HG03439 (cell line): ENCODE results near the gene PLPP6.
"Not testable (repeated sequence)": the region's sequence is repeated elsewhere in the genome, so short reads cannot be mapped to it uniquely, and the experiment has no call there.

ENCODE experiments used
- ATAC-seq: cut with Tn5 transposase; IDR thresholded peaks from one replicate; pipeline ENCODE4 v1.9.1; 2021; ENCODE audit warnings: mild to moderate bottlenecking, moderate library complexity; ENCODE audit not compliant: unreplicated experiment

Gene PLPP6

DNA sequence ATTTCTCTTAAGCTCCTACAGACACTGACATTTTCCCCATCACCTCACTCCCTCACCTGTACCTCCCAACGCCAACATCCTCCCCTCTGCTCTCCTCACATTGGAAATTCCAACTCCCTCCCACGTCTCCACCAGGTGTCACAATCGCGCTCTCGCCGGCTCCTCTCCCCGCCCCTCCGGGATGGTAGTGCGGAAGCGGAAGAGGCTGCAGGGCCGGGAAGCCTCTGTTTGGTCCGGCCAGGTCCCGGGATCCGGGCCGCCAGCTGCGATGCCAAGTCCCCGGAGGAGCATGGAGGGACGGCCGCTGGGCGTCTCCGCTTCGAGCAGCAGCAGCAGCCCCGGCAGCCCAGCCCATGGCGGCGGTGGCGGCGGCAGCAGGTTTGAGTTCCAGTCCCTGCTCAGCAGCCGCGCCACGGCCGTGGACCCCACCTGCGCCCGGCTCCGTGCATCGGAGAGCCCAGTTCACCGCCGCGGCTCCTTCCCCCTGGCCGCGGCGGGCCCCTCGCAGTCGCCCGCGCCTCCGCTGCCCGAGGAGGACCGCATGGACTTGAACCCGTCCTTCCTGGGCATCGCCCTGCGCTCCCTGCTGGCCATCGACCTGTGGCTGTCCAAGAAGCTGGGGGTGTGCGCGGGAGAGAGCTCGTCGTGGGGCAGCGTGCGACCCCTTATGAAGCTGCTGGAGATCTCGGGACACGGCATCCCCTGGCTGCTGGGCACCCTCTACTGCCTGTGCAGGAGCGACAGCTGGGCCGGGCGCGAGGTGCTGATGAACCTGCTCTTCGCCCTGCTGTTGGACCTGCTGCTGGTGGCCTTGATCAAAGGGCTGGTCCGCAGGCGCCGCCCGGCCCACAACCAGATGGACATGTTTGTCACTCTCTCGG is at the start of gene PLPP6:
PLPP6 (plus strand) TSS at position 187 of the 881 bp plus-strand sequence; CDS start at position 269, 82 bp downstream.
- ATAC-seq, result peak; percentile 80

DNA sequence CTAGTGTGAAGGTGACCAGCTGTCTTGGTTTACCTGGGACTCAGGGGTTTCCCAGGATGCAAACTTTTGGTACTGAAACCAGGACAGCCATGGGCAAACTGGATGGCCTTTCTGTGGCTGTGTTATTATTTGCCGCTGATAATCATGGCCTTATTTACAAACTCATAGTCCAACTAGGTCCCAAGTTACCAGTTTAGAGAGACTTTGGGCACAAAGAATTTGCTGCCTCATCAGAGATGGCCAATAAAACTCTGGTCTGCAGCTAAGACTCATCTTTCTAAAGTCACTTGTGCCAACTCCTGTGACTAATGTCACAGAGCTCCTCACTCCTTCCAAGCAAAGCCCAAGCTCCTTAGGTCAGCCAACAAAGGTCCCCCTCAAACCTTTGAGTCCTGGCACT is 47.5 kb upstream of the PLPP6 start:
- ATAC-seq, result no peak

- no peak for ATAC-seq
Measured at GRCh38 chr9:4615251-4615650, 46.8 kb upstream of the PLPP6 start.

DNA sequence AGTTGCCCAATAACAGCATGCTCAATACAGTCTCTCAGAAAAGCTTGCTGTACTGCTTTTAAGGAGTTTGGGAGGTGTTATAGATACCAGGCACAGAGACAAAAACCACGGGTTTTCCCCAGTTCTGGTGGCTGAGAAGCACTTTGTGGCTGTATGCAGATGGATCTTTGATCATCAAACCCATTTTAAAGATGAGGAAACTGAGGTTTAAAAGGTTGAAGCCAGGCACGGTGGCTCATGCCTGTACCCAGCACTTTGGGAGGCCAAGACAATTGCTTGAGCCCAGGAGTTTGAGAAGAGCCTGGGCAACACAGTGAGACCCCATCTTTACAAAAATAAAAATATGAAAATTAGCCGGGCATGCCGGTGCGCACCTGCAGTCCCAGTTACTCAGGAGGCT is 46.3 kb upstream of the PLPP6 start:
- ATAC-seq, result no peak

GRCh38 chr9:4617752-4618151 is 44.3 kb upstream of the PLPP6 start:
- no peak for ATAC-seq

GRCh38 chr9:4618700-4619099 is 43.4 kb upstream of the PLPP6 start:
- ATAC-seq, result no peak

DNA sequence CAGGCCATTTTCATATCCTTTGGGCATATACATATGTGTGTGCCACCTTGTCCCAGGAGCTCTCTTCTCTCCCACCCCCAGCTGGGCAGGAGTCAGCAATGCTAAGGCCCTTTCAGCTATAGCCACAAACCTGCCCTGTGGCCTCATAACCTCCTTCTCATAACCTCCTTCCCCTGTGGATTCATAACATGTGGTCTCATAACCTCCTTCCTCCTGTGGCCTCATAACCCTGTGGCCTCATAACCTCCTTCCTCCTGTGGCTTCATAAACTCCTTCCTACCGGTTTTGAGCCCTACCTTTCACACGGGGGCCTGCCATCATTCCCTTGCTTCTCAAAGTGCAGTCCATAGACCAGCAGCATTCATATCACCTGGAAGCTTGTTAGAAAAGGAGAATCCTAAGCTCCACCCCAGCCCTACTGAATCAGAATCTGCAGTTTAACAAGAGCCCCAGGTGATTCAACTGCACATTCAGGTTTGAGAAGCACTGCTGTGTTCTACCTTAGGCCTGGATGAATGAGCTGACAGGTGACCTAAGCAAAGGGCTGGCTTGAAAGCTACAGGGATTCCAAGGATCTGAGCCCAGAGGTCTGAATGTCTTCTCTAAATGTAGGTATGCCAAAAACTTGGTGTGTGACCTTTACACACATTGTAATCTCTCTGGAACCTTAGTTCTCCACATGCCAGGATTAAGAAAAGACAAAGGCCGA is 41.9 kb upstream of the PLPP6 start:
- ATAC-seq, result no peak

- ATAC-seq, result no peak
Measured at GRCh38 chr9:4620881-4621555, 41.1 kb upstream of the PLPP6 start.

DNA sequence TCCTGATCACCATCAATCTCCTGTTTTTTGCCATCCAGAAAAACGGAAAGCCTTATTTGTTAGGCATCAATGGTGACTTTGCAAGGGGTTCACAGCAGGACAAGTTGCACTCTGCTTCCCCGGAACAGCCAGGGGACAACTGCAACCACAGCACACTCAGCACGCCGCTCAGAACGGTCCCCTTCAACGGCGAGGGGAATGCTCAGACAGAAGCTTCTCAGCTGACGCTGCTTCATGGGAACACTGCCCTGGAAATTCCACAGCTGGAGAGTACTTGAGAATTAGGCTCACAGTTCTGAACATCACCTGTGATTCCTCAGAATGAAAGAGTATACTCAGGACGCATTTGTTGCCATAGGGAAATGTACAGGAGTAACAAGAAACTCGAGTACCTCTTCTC is 40.1 kb upstream of the PLPP6 start:
- no peak for ATAC-seq

DNA sequence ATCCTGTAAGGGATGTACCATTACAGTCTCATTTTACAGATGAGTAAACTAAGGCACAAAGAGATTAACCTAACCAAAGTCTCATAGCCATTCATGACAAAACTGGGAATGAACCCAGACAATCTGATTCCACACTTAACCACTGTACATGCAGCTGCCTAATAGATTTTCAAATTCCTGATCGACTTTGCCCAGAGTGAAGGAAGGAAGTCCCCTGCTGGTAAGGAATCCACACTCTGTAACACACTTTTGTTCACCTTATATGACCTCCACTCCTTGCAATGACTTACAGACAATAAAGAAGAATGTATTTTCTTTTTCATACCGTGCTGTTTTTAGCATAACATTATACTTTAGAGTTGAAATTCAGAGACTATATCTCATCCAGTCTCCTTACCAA is 31.3 kb upstream of the PLPP6 start:
- no peak for ATAC-seq

DNA sequence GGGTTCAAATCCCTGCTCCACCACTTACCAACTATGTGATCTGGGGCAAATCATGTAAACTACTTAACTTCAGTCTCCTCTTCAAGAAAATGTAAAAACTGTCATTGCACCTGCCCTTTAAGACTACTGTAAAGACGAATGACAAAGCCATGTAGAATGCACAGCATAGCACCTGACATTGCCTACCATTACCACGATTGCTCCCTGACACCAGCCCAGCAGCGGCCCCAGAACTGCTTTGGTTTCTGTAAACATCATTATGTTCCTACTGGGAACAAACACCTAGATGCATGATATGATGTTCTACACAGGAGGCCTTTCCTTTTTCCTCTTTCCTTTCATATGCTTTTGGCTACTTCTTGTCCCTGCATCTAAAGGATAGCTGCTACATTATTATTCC is 23.1 kb upstream of the PLPP6 start:
- ATAC-seq, result no peak

DNA sequence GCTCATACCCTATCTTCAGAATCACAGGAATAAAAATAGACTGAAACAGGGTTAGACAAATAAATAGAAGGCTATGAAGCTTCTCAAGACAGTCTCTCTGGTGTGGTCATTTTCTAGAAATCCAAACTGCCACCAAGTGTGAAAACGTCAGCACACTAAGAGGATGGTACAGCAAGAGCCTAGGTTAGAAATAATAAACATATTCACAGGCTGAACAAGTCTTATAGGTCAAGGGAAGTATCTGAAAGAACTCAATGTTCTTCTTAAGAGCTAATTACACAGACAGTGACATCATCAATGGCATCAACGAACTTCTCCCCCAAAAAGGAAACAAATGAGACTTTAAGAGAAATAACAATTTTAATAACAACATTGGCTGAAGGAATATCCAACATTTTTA is 22.7 kb upstream of the PLPP6 start:
- no peak for ATAC-seq

- no peak for ATAC-seq
Measured at GRCh38 chr9:4640027-4640426, 22.1 kb upstream of the PLPP6 start.

GRCh38 chr9:4642351-4642750 is 19.7 kb upstream of the PLPP6 start:
- ATAC-seq, result no peak

GRCh38 chr9:4654084-4654483 is 8.0 kb upstream of the PLPP6 start:
- ATAC-seq, result no peak

DNA sequence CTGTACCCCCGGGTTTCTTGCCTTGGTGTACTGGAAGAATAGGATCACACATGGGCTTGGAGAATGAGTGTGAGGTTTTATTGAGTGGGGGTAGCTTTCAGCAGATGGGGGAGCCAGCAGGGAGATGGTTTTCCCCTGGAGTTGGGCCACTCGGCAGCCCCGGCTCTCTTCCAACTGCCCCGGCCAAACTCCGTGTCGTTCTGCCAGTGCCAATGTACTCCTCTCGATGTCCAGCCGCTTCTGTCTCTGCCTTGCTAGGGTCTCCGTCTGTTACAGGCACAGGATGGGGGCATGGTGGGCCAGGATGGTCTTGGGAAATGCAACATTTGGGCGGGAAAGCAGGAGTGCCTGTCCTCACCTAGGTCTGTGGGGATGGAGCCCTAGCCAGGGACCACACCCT is 7.6 kb upstream of the PLPP6 start:
- ATAC-seq, result no peak

DNA sequence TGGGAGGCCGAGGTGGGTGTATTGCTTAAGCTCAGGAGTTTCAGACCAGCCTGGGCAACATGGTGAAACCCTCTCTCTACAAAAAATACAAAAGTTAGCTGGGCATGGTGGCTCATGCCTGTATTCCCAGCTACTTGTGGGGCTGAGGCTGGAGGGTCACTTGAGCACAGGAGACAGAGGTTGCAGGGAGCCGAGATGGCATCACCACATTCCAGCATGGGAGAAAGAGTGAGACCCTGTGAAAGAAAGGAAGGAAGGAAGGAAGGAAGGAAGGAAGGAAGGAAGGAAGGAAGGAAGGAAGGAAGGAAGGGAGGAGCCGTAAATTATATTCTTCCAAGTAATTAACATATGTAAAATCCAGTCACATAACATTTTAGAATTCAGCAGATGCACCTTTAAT is 5.9 kb upstream of the PLPP6 start:
- ATAC-seq, result not testable (repeated sequence)

DNA sequence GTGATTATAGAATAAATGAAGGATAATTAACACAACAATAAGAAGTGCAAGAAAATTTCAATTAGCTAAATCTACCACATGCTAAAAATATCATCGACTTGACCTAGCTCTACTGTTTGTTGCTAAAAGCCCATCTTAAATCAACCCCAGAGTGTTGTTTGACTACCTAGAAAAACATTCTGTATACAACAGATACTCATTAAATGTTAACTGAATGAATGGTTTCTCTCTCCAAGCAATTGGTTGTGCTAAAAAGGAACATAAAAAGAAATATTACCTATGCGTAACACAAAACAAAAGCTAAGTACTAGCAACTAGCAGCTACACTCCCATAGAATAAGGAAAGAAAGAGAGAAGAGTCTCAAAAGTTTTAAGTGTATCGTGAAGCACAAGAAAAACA is 5.5 kb upstream of the PLPP6 start:
- ATAC-seq, result no peak

DNA sequence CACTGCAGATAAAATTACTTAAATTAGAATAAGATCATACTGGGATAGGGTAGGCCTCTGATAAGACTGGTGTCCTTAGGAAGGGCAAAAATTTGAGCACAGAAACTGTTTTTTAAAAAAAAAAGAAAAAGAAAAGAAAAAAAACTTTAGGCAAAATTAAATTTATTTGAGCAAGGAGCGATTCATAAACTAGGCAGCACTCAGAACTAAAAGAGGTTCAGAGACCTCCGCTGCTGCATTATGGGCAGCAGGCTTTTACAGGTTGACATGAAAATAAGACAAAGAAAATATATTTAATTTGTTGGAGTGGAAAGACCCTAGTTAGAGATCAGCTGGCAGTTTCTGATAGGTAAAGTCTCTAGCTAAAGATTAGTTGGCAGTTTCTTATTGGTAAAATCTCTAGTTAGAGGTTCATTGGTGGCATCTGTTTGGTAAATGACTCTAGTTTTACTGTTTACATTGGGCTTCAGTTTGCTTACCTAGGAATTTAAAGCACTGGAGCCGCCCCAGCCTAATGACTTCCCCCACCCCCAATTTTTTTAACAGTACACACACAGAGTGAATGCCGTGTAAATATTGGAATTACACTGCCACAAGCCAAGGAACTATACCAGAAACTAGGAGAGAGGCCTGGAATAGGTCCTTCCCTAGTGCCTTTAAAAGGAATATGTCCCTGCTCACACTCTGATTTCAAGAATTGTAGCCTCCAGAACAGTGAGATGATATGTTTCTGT is 4.5 kb upstream of the PLPP6 start:
- no peak for ATAC-seq

DNA sequence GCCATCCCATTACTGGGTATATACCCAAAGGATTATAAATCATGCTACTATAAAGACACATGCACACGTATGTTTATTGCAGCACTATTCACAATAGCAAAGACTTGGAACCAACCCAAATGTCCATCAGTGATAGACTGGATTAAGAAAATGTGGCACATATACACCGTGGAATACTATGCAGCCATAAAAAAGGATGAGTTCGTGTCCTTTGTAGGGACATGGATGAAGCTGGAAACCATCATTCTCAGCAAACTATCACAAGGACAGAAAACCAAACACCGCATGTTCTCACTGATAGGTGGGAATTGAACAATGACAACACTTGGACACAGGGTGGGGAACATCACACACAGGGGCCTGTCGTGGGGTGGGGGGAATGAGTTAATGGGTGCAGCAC is 1.4 kb upstream of the PLPP6 start:
- ATAC-seq, result not testable (repeated sequence)

DNA sequence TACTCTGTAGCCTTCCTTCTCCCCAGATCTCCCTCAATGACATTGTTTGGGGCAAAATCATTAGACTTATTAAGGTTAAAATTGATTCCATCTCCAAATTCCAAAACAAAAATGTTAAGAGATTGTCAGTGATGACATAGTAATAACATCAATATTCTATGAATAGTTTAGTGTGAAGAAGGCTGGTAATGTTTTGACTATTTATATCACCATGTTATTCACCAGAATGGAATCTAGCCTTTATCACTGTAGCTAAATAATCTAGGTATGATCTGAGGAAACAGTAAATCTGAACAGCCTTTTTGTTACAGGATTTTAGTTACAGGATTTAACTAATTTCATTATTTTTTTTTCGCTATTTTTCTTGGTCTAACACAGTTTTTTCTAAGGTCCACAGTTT is 929 bp upstream of the PLPP6 start:
- no peak for ATAC-seq
